MM.1S (cell line): ENCODE measurements around the gene SLC24A3.

Experiments used
- DNase-seq: peaks from one replicate; pipeline ENCODE4 v3.0.0-alpha.2; 2015
- H2AFZ ChIP-seq: fragments of 300-600 bp; sonication (generic); 2 replicates; pipeline ENCODE4 v1.6.0; 2016; ENCODE audit warnings: antibody characterized with exemption, low read length
- H3F3A ChIP-seq: fragments of 300-600 bp; sonication (generic); 2 replicates; pipeline ENCODE4 v1.6.1; 2016; ENCODE audit warnings: mild to moderate bottlenecking, antibody characterized with exemption, low read length, moderate library complexity, mixed read lengths; ENCODE audit not compliant: insufficient read depth
- H3K27ac ChIP-seq: fragments of 300-600 bp; sonication (generic); 2 replicates; pipeline ENCODE4 v1.5.1; 2016; ENCODE audit warnings: mild to moderate bottlenecking, low read length
- H3K27me3 ChIP-seq: fragments of 300-600 bp; sonication (generic); replicated peaks from 2 replicates; pipeline ENCODE4 v1.6.0; 2016; ENCODE audit warnings: low read length; ENCODE audit not compliant: insufficient read depth
- H3K36me3 ChIP-seq: fragments of 300-600 bp; sonication (generic); replicated peaks from 2 replicates; pipeline ENCODE4 v1.6.1; 2016; ENCODE audit warnings: mild to moderate bottlenecking, low read length, mixed read lengths; ENCODE audit not compliant: insufficient read depth
- H3K4me1 ChIP-seq: fragments of 300-600 bp; sonication (generic); 2 replicates; pipeline ENCODE4 v1.6.1; 2016; ENCODE audit warnings: low read length, mixed read lengths
- H3K4me2 ChIP-seq: fragments of 300-600 bp; sonication (generic); 2 replicates; pipeline ENCODE4 v1.6.0; 2016; ENCODE audit warnings: low read depth, low read length
- H3K4me3 ChIP-seq: fragments of 300-600 bp; sonication (generic); 2 replicates; pipeline ENCODE4 v1.5.1; 2016; ENCODE audit warnings: low read length, mixed read lengths
- H3K79me2 ChIP-seq: fragments of 300-600 bp; sonication (generic); 2 replicates; pipeline ENCODE4 v1.6.1; 2016; ENCODE audit warnings: mixed run types, low read length, mixed read lengths
- H3K9ac ChIP-seq: fragments of 300-600 bp; sonication (generic); 2 replicates; pipeline ENCODE4 v1.6.1; 2016; ENCODE audit warnings: low read length, mixed read lengths
- H3K9me2 ChIP-seq: fragments of 300-600 bp; sonication (generic); replicated peaks from 2 replicates; pipeline ENCODE4 v1.6.1; 2016; ENCODE audit warnings: mild to moderate bottlenecking, low read length, mixed read lengths; ENCODE audit not compliant: insufficient read depth
- H3K9me3 ChIP-seq: fragments of 300-600 bp; sonication (generic); replicated peaks from 2 replicates; pipeline ENCODE4 v1.6.1; 2016; ENCODE audit warnings: mild to moderate bottlenecking, low read length, mixed read lengths; ENCODE audit not compliant: insufficient read depth
- H4K20me1 ChIP-seq: fragments of 300-600 bp; sonication (generic); 2 replicates; pipeline ENCODE4 v1.6.1; 2016; ENCODE audit warnings: mild to moderate bottlenecking, low read length, moderate library complexity, mixed read lengths; ENCODE audit not compliant: insufficient read depth
- CTCF ChIP-seq: fragments of 300-600 bp; sonication (generic); IDR thresholded peaks from 2 replicates; pipeline ENCODE4 v1.5.1; 2016; ENCODE audit warnings: antibody characterized with exemption, low read length, mixed read lengths
- EZH2 ChIP-seq: fragments of 300-600 bp; sonication (generic); optimal IDR thresholded peaks from 2 replicates; pipeline ENCODE3; 2017; ENCODE audit warnings: low read depth, mild to moderate bottlenecking, antibody characterized with exemption, low read length, mixed read lengths
- EZH2phosphoT487 ChIP-seq: fragments of 300-600 bp; sonication (generic); IDR thresholded peaks from 2 replicates; pipeline ENCODE4 v1.6.1; 2018; ENCODE audit warnings: antibody characterized with exemption, low read length

SLC24A3 gene

GRCh38 chr20:19462491-19462890 is 250.0 kb downstream of the SLC24A3 start:
- no peak overlapping the region for H2AFZ ChIP-seq
- H3K4me3 ChIP-seq: no peak overlapping the region
- no peak overlapping the region for H3K4me2 ChIP-seq
- no peaks in the 10 kb centered on the region for H4K20me1 ChIP-seq
- no peaks in the 10 kb centered on the region for H3K9me2 ChIP-seq
- no peak for DNase-seq
- H3K9me3 ChIP-seq: no peaks in the 10 kb centered on the region
- H3K36me3 ChIP-seq: no peaks in the 10 kb centered on the region
- H3K4me1 ChIP-seq: peaks cover 10% of the 10 kb centered on the region; the same call in 1 of the 2 replicates
- no peaks in the 10 kb centered on the region for H3K27me3 ChIP-seq
- no peak overlapping the region for H3K27ac ChIP-seq
- no peaks in the 10 kb centered on the region for H3F3A ChIP-seq
- TF ChIP-seq CTCF (no peak), EZH2phosphoT487 (no peak), EZH2 (no peak)
- H3K9ac ChIP-seq: no peak overlapping the region
- H3K79me2 ChIP-seq: no peaks in the 10 kb centered on the region

- Histone ChIP-seq H3K79me2 (no peaks in the 10 kb centered on the region), H3K36me3 (no peaks in the 10 kb centered on the region), H3K4me1 (peaks cover 10% of the 10 kb centered on the region; the same call in 1 of the 2 replicates), H3K4me2 (no peak overlapping the region), H4K20me1 (no peaks in the 10 kb centered on the region), H3K4me3 (no peak overlapping the region), H3K9me3 (no peaks in the 10 kb centered on the region), H3K9me2 (no peaks in the 10 kb centered on the region), H3K9ac (no peak overlapping the region), H3F3A (no peaks in the 10 kb centered on the region), H2AFZ (no peak overlapping the region), H3K27ac (no peak overlapping the region), H3K27me3 (no peaks in the 10 kb centered on the region)
- DNase-seq: no peak
- no peak for TF ChIP-seq EZH2
- no peak for TF ChIP-seq EZH2phosphoT487
- no peak for TF ChIP-seq CTCF
Observed at GRCh38 chr20:19463597-19463996, 251.2 kb downstream of the SLC24A3 start.

GRCh38 chr20:19465536-19465935 is 253.1 kb downstream of the SLC24A3 start:
- H3K4me1 ChIP-seq: peaks cover 10% of the 10 kb centered on the region; the same call in 1 of the 2 replicates
- H3K27me3 ChIP-seq: no peaks in the 10 kb centered on the region
- no peak overlapping the region for H3K9ac ChIP-seq
- H4K20me1 ChIP-seq: no peaks in the 10 kb centered on the region
- no peak overlapping the region for H2AFZ ChIP-seq
- H3K9me2 ChIP-seq: no peaks in the 10 kb centered on the region
- no peaks in the 10 kb centered on the region for H3K36me3 ChIP-seq
- H3K27ac ChIP-seq: no peak overlapping the region
- no peaks in the 10 kb centered on the region for H3F3A ChIP-seq
- no peaks in the 10 kb centered on the region for H3K79me2 ChIP-seq
- no peak for TF ChIP-seq CTCF
- TF ChIP-seq EZH2phosphoT487: no peak
- TF ChIP-seq EZH2: no peak
- H3K4me3 ChIP-seq: no peak overlapping the region
- H3K4me2 ChIP-seq: no peak overlapping the region
- no peaks in the 10 kb centered on the region for H3K9me3 ChIP-seq
- no peak for DNase-seq
